GM18867 (cell line): ENCODE measurements around the gene CYP4F11.
"Not testable (repeated sequence)": the region's sequence is repeated elsewhere in the genome, so short reads cannot be mapped to it uniquely, and the experiment has no call there.

Source experiments
- ATAC-seq: cut with Tn5 transposase; IDR thresholded peaks from one replicate; pipeline ENCODE4 v1.9.1; 2021; ENCODE audit warnings: mild to moderate bottlenecking, moderate library complexity; ENCODE audit not compliant: unreplicated experiment

Gene CYP4F11

GRCh38 chr19:15885167-15885566 lies 49.2 kb downstream of the CYP4F11 start:
- no peak for ATAC-seq

GRCh38 chr19:15883329-15883728 lies 51.0 kb downstream of the CYP4F11 start:
- ATAC-seq: not testable (repeated sequence)

- no peak for ATAC-seq
Observed at GRCh38 chr19:15874821-15875474, 59.4 kb downstream of the CYP4F11 start.

- ATAC-seq: not testable (repeated sequence)
Observed at GRCh38 chr19:15873771-15874170, 60.6 kb downstream of the CYP4F11 start.

- ATAC-seq: no peak
Observed at GRCh38 chr19:15871570-15871969, 62.8 kb downstream of the CYP4F11 start.

GRCh38 chr19:15869873-15870272 lies 64.5 kb downstream of the CYP4F11 start:
- ATAC-seq: no peak

GRCh38 chr19:15869109-15869555 lies 65.2 kb downstream of the CYP4F11 start:
- no peak for ATAC-seq

- ATAC-seq: no peak
Observed at GRCh38 chr19:15866636-15867035, 67.7 kb downstream of the CYP4F11 start.

GRCh38 chr19:15864824-15865223 lies 69.5 kb downstream of the CYP4F11 start:
- no peak for ATAC-seq

- no peak for ATAC-seq
Observed at GRCh38 chr19:15863272-15863671, 71.1 kb downstream of the CYP4F11 start.

GRCh38 chr19:15862444-15862843 lies 71.9 kb downstream of the CYP4F11 start:
- no peak for ATAC-seq
